Astrocyte (in vitro differentiated cells and primary cell): ENCODE data around the gene SAMD14.

Experiments
- CTCF ChIP-seq: IDR thresholded peaks from 2 replicates; pipeline ENCODE4 v1.5.1; 2011; ENCODE audit warnings: low read depth, mild to moderate bottlenecking, inconsistent platforms, low read length, moderate library complexity; ENCODE audit not compliant: insufficient read depth
- EZH2 ChIP-seq: IDR thresholded peaks from 2 replicates; pipeline ENCODE4 v1.6.1; 2012; ENCODE audit warnings: mild to moderate bottlenecking, low read length, inconsistent platforms; ENCODE audit not compliant: insufficient read depth

- TF ChIP-seq CTCF (no peak), EZH2 (no peak)
Measured at GRCh38 chr17:50103941-50104340, 26.0 kb downstream of the SAMD14 start.
